MCF 10A (cell line): ENCODE measurements around the gene GJB4. TPM values are rescaled to one million over a fixed set of nuclear protein-coding genes. Genes with fewer than 3 reads are reported as not detected.
"Not testable (repeated sequence)": the region's sequence is repeated elsewhere in the genome, so short reads cannot be mapped to it uniquely, and the experiment has no call there.

Experiments used
- BruUV-seq: library from RNA; stranded (reverse); fragments of 400-500 nt; replicated peaks from 2 replicates; lab custom pipeline; 2021; lab: Mats Ljungman, UMichigan
- CTCF ChIA-PET: fragments of 300-600 bp; sonication (Branson Sonifier 250); formaldehyde crosslinking; extraction: SDS; loops from one replicate; lab custom pipeline; 2021; ENCODE audit warnings: antibody characterized with exemption, inconsistent platforms; lab: Yijun Ruan, JAX
- POLR2A ChIA-PET: fragments of 300-600, 350-650 bp; sonication (Branson Sonifier 250); formaldehyde crosslinking; extraction: SDS; loops from one replicate; lab custom pipeline; 2020; ENCODE audit warnings: antibody characterized with exemption, inconsistent platforms; lab: Yijun Ruan, JAX
- DNase-seq: peaks from one replicate; pipeline ENCODE4 v3.0.0-alpha.2; 2018; ENCODE audit not compliant: unreplicated experiment
- H3K27ac Mint-ChIP-seq: one replicate; pipeline ENCODE4 v1.8.0; 2022; ENCODE audit warnings: mild to moderate bottlenecking, low read depth, mixed read lengths; ENCODE audit not compliant: unreplicated experiment
- H3K27me3 Mint-ChIP-seq: one replicate; pipeline ENCODE4 v1.8.0; 2022; ENCODE audit warnings: mixed read lengths; ENCODE audit not compliant: insufficient read depth, unreplicated experiment
- H3K36me3 Mint-ChIP-seq: one replicate; pipeline ENCODE4 v1.8.0; 2022; ENCODE audit warnings: mild to moderate bottlenecking, moderate library complexity, mixed read lengths; ENCODE audit not compliant: insufficient read depth, unreplicated experiment
- H3K4me1 Mint-ChIP-seq: one replicate; pipeline ENCODE4 v1.8.0; 2022; ENCODE audit warnings: mixed read lengths; ENCODE audit not compliant: insufficient read depth, unreplicated experiment
- H3K4me3 Mint-ChIP-seq: one replicate; pipeline ENCODE4 v1.8.0; 2022; ENCODE audit warnings: mild to moderate bottlenecking, moderate library complexity, mixed read lengths; ENCODE audit not compliant: unreplicated experiment
- H3K9me3 Mint-ChIP-seq: one replicate; pipeline ENCODE4 v1.8.0; 2022; ENCODE audit warnings: mixed read lengths; ENCODE audit not compliant: unreplicated experiment
- intact Hi-C: fragments of 100-400 bp; cut with micrococcal nuclease; formaldehyde crosslinking; loops from 2 replicates; pipeline ENCODE4 v1.14.1; 2022
- total RNA-seq: library from RNA; stranded (reverse); gene quantifications from 2 replicates; pipeline ENCODE4 v1.2.3, GENCODE V29; 2022
- TF ChIP-seq, protein P1 (sequence below): fragments of 200-600 bp; IDR thresholded peaks from one replicate; pipeline ENCODE4 v1.8.0; 2022; ENCODE audit warnings: antibody characterized with exemption, mild to moderate bottlenecking; ENCODE audit not compliant: unreplicated experiment

GJB4 gene
- total RNA-seq, 1 experiment from 2014 or later = 0.28 TPM

- H3K9me3 Mint-ChIP-seq = no peaks in the 10 kb centered on the region
These were observed 44.2 kb downstream of the GJB4 start for GRCh38 chr1:34803770-34804169.

GRCh38 chr1:34806396-34806795 lies 46.9 kb downstream of the GJB4 start:
- CTCF ChIA-PET = interaction anchor here (0.6 to 2.1 kb wide), 2 partner anchors 46 to 55 kb away, joined by 3 to 8 read pairs; no protein-coding TSS in a partner anchor
- DNase-seq = no peak
- Mint-ChIP-seq H3K27ac (no peak overlapping the region), H3K4me1 (no peaks in the 10 kb centered on the region), H3K27me3 (no peaks in the 10 kb centered on the region), H3K9me3 (no peaks in the 10 kb centered on the region), H3K4me3 (no peak overlapping the region), H3K36me3 (no peaks in the 10 kb centered on the region)
- POLR2A ChIA-PET = no interaction called here
- TF ChIP-seq, protein P1, sequence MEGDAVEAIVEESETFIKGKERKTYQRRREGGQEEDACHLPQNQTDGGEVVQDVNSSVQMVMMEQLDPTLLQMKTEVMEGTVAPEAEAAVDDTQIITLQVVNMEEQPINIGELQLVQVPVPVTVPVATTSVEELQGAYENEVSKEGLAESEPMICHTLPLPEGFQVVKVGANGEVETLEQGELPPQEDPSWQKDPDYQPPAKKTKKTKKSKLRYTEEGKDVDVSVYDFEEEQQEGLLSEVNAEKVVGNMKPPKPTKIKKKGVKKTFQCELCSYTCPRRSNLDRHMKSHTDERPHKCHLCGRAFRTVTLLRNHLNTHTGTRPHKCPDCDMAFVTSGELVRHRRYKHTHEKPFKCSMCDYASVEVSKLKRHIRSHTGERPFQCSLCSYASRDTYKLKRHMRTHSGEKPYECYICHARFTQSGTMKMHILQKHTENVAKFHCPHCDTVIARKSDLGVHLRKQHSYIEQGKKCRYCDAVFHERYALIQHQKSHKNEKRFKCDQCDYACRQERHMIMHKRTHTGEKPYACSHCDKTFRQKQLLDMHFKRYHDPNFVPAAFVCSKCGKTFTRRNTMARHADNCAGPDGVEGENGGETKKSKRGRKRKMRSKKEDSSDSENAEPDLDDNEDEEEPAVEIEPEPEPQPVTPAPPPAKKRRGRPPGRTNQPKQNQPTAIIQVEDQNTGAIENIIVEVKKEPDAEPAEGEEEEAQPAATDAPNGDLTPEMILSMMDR = no peak
- intact Hi-C loops = no loop called here
- no TSS peak for BruUV-seq

More at GRCh38 chr1:34803770-34804169, 44.2 kb downstream of the GJB4 start:
- BruUV-seq = no TSS peak
- no peak overlapping the region for H3K27ac Mint-ChIP-seq
- no peaks in the 10 kb centered on the region for H3K36me3 Mint-ChIP-seq
- H3K27me3 Mint-ChIP-seq = no peaks in the 10 kb centered on the region
- intact Hi-C loops = no loop called here
- POLR2A ChIA-PET = interaction anchor here (1.5 kb wide), 1 partner anchor 56 kb away, joined by 4 read pairs; the partner anchor contains the start of gene SMIM12
- peaks cover 5% of the 10 kb centered on the region for H3K4me1 Mint-ChIP-seq
- CTCF ChIA-PET = interaction anchor here (0.6 to 2.3 kb wide), 4 partner anchors 16 to 672 kb away, joined by 3 to 12 read pairs (median 3); no protein-coding TSS in a partner anchor
- TF ChIP-seq, protein P1 = no peak
- H3K4me3 Mint-ChIP-seq = no peak overlapping the region
- no peak for DNase-seq

DNA sequence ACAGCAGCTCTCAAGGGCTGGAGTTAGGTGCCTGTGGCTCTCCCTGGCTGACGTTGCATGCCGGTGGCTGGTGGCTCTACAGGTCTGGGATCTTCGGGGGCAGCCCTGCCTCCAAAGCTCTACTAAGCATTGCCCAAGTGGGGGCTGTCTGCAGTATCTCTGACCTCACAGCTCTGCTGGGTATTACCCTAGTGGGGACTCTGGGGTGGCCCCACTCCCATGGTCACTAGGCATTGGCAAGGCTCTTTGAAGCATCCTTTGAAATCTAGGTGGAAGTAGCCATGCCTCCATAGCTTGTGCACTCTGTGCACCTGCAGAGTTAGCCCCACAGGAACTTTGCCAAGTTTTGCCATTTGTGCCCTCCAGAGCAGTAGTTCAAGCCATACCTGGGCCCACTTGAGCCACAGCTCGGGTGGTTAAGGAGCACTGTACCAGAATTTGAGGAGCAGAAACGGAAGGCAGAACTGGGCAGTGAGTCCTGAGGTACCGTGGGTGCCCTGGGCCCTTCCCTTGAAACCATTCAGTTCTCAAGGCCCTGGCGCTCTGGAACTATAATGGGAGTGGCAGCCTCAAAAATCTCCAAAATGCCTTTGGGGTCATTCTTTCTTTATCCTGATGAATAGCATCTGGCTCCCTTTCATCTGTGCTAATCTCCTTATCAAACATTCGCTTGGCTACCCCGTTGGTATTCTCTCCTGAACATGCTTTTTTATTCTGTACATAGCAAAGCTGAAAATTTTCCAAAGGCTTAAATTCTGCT lies 48.7 kb downstream of the GJB4 start:
- no peaks in the 10 kb centered on the region for H3K27me3 Mint-ChIP-seq
- no TSS peak for BruUV-seq
- H3K27ac Mint-ChIP-seq = no peak overlapping the region
- DNase-seq = no peak
- H3K36me3 Mint-ChIP-seq = no peaks in the 10 kb centered on the region
- H3K9me3 Mint-ChIP-seq = no peaks in the 10 kb centered on the region
- no peaks in the 10 kb centered on the region for H3K4me1 Mint-ChIP-seq
- TF ChIP-seq, protein P1 = no peak
- CTCF ChIA-PET = interaction anchor here (1.1 to 3.4 kb wide), 2 partner anchors 21 to 64 kb away, joined by 3 to 13 read pairs; no protein-coding TSS in a partner anchor
- intact Hi-C loops = no loop called here
- POLR2A ChIA-PET = no interaction called here
- H3K4me3 Mint-ChIP-seq = no peak overlapping the region

DNA sequence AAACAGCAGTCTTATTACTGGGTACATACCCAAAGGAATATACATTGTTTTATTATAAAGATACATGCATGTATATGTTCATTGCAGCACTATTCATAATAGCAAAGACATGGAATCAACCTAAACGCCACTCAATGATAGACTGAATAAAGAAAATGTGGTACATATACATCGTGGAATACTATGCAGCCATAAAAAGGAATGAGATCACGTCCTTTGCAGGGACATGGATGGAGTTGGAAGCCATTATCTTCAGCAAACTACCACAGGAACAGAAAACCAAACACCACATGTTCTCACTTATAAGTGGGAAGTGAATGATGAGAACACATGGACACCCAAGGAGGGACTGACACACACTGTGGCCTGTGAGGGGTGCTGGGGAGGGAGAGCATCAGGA lies 51.2 kb downstream of the GJB4 start:
- BruUV-seq, H3K27me3 Mint-ChIP-seq, intact Hi-C loops, H3K27ac Mint-ChIP-seq, H3K4me1 Mint-ChIP-seq, H3K9me3 Mint-ChIP-seq, POLR2A ChIA-PET, H3K4me3 Mint-ChIP-seq, DNase-seq, H3K36me3 Mint-ChIP-seq: not testable (repeated sequence)
- CTCF ChIA-PET = interaction anchor here (3.4 kb wide), 1 partner anchor 24 kb away, joined by 13 read pairs; no protein-coding TSS in a partner anchor

Other genes with a start within 250 kb of the GJB4 start
- gene GJB5, start 4.7 kb upstream of the GJB4 start, total RNA-seq = 26.5 and 33.2 TPM in 2 replicates
- 67.1 and 74.8 TPM in 2 replicates for gene GJB3, start 21.5 kb downstream of the GJB4 start, total RNA-seq
- not detected in 2 replicates for gene GJA4, start 33.3 kb downstream of the GJB4 start, total RNA-seq
- gene SMIM12, start 100.0 kb downstream of the GJB4 start, total RNA-seq = 40.2 and 41.4 TPM in 2 replicates
- gene DLGAP3, start 169.9 kb downstream of the GJB4 start, total RNA-seq = 0.14 and 0.52 TPM in 2 replicates
- 18.7 and 21.9 TPM in 2 replicates for gene TMEM35B, start 225.6 kb downstream of the GJB4 start, total RNA-seq